HTERT RPE-1 (cell line): ENCODE results near the gene KATNA1.
"Not testable (repeated sequence)": the region's sequence is repeated elsewhere in the genome, so short reads cannot be mapped to it uniquely, and the experiment has no call there.

ENCODE experiments used
- in situ Hi-C: fragments of 300-500 bp; cut with MboI; formaldehyde crosslinking; loops from 4 replicates; pipeline ENCODE4 v1.14.3; 2020; ENCODE audit warnings: low sequenced_read_pairs

The KATNA1 gene

GRCh38 chr6:149648148-149649145 lies at the start of gene KATNA1:
Gene KATNA1 (minus strand): TSS chr6:149648714. CDS start chr6:149638547, 10,167 bp downstream.
- in situ Hi-C loops: no loop called here

- in situ Hi-C loops: no loop called here
Measured at GRCh38 chr6:149698175-149698574, 49.7 kb upstream of the KATNA1 start.

GRCh38 chr6:149696901-149697300 lies 48.4 kb upstream of the KATNA1 start:
- in situ Hi-C loops: no loop called here

DNA sequence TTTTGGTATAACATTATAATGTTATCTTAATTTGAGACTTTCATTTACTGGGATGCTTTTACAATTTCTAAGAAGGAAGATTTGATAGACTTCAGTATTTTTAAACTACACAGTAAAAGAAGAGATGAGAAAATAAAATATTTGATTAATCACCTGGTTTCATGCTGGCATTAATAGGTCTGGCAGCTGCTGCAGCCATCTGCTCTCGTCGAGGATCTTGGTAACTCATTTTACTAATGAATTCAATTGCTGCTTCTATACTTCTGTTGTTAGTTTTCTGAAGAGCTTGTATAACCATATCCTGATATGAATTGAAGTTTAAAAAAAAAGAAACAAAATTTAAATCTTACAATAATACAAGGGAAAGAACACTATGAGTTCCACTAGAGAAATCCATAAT lies 46.4 kb upstream of the KATNA1 start:
- in situ Hi-C loops: no loop called here

GRCh38 chr6:149691201-149691600 lies 42.7 kb upstream of the KATNA1 start:
- in situ Hi-C loops: no loop called here

DNA sequence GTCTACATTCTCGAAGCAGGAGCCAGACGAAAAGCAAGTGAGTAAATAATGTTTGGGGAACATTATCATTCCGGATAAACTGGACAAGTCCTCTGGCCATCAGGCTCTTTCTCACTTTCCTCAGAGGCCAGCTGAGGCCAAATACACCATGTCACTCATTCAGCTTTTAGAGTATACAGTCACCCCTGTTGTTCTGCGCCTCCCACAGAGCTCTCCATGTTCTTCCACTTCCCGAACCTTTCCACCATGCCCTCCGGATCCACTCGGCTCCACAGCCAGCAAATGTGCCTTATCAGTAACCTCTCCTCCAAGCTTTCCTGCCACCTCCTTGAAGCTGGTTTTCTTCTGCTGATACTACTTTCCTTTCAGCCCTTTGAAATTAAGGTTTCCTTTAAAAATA lies 37.7 kb upstream of the KATNA1 start:
- in situ Hi-C loops: no loop called here

GRCh38 chr6:149683256-149683859 lies 34.8 kb upstream of the KATNA1 start:
- in situ Hi-C loops: no loop called here

- in situ Hi-C loops: not testable (repeated sequence)
Measured at GRCh38 chr6:149681845-149682244, 33.3 kb upstream of the KATNA1 start.

DNA sequence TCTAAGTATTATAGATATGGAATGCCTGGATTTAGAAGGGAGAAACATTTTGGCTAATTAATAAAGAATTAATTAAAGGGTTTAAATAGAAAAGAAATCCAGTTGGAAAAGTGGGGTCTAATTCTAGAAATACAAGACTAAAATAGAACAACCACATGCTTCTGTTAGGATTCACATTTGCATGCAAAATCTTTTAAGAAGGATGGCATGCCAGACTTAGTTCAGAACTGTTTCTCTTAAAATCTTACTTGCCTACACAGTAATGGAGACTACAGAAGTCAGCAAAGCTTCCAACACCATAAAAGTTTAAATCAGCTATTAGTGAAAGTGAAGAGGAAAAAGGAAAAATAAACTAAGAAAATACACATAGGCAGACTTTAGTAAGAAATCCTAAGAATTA lies 32.7 kb upstream of the KATNA1 start:
- in situ Hi-C loops: no loop called here

DNA sequence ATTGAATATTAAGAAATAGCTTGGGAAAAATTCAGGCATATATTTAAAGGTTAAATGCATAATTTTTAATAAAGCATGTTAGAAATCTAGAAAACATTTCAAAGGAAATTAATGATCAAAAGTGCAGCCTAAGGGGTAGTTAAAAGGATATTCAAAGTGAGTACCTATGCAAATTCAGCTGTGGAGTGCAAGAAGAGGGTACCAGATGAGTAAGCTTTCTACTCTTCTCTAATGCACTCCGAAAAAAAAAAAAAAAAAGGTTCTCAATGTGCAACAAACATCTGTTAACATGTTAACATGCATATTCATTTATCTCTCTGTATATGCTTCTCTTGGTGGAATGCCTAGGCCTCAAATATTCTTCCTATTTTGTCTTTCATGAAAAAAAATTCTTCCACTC lies 32.0 kb upstream of the KATNA1 start:
- in situ Hi-C loops: no loop called here

- in situ Hi-C loops: not testable (repeated sequence)
Measured at GRCh38 chr6:149672265-149672664, 23.8 kb upstream of the KATNA1 start.

GRCh38 chr6:149660028-149660427 lies 11.5 kb upstream of the KATNA1 start:
- in situ Hi-C loops: no loop called here

DNA sequence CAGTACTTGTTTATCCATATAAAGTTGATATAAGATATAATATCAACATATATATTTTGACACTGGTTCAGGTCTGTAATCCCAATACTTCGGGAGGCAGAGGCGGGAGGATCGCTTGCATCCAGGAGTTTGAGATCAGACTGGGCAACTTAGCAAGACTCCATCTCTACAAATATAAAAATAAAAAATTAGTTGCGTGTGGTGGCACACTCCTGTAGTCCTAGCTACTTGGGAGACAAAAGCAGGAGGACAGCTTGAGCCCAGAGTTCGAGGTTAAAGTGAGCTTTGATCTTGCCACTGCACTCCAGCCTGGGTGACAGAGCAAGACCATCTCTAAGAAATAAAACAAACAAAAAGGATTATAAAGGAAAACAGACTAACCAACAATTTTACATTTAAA lies 8.9 kb upstream of the KATNA1 start:
- in situ Hi-C loops: no loop called here

GRCh38 chr6:149651056-149651455 lies 2.5 kb upstream of the KATNA1 start:
- in situ Hi-C loops: no loop called here

DNA sequence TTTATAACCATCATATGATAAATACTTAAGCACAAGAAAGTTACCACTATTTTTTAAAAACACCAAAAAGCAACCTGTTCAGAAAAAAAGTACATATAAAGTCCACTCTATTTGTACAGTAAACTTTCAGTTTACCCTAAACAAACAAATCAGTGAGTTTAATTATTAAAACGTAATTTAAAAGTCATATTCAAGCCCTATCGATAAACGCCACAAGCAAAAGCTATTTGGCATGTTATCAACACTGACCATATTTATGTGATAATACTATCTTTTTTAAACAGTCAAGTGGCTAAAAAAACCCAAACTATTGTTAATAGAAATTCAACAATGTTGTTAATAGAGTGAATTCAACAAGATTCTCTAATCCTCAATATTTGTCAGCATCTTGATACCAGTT lies 1.9 kb downstream of the KATNA1 start:
- in situ Hi-C loops: no loop called here

GRCh38 chr6:149642829-149643580 lies 5.5 kb downstream of the KATNA1 start:
- in situ Hi-C loops: no loop called here

DNA sequence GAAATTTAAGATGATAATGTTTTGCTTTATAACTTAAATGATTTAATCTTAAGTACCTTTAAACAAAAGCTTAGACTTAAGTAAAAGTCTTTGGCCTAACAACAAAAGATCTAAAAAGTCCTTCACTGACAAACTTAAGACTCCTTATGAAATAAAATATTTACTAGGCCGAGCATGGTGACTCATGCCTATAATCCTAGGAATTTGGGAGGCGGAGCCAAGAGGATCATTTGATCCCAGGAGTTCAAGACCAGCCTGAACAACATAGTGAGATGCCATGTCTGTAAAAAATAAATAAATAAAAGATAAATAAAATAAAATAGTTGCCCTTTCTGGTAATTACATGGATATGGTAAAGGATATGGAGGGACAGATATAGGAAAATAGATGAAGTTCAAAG lies 12.4 kb downstream of the KATNA1 start:
- in situ Hi-C loops: no loop called here

- in situ Hi-C loops: no loop called here
Measured at GRCh38 chr6:149634315-149634714, 14.2 kb downstream of the KATNA1 start.

GRCh38 chr6:149628875-149629510 lies 19.5 kb downstream of the KATNA1 start:
- in situ Hi-C loops: no loop called here

DNA sequence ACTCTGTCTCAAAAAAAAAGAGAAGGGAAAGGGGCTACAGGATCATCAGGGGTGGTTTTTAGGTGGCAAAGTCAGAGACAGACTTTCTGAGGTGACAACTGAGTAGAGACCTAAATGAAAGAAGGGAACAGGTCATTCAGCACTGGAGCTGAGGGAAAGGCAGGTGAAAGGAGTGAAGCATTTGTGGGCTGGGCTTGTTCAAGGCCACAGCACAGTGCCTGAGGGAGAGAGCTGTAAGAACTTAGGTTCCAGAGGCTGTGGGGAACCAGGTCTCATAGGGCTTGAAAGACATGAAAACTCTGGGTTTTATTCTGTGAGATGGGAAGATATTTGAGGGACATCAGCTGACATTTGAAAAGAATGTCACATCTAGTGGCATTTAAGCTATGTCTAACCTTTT lies 20.8 kb downstream of the KATNA1 start:
- in situ Hi-C loops: no loop called here

GRCh38 chr6:149615805-149616204 lies 32.7 kb downstream of the KATNA1 start:
- in situ Hi-C loops: no loop called here
